ENCODE measurements around the gene EMC6. TPM values are rescaled to one million over a fixed set of nuclear protein-coding genes. Genes with fewer than 3 reads are reported as not detected.

EMC6 gene
- total and polyA plus RNA-seq, 2 of the 13 experiments (the other 11 are each of a cell fraction or from before 2014, with no cell fraction given), result 45.1 to 47.7 TPM

- in situ Hi-C loops (cut with HindIII; ENCODE audit: extremely low pct_ligation_motif_present, low pct_unique_long_range_greater_than_20kb), result no loop called here
- Histone ChIP-seq H2AFZ (ENCODE audit: low read length) (no peak overlapping the region), H3K27me3 (ENCODE audit: control insufficient read depth in 1 of 2, insufficient read depth in 2 of 2, low read length in 2 of 2) (peaks cover 0 to 17% of the 10 kb centered on the region in 2 experiments; a peak in 2 of 5 replicates), H3K36me3 (replicated peaks in 1 of 2; ENCODE audit: control insufficient read depth in 1 of 2, insufficient read depth in 2 of 2, low read length in 2 of 2) (no peaks in the 10 kb centered on the region), H3K27ac (ENCODE audit: extremely low read length, insufficient read depth, low read length) (no peak overlapping the region), H3K4me3 (replicated peaks in 1 of 3; ENCODE audit: insufficient read depth in 1 of 3, low read depth in 2 of 3, low read length in 3 of 3) (no peak overlapping the region), H3K79me2 (ENCODE audit: insufficient read depth, low read length) (no peaks in the 10 kb centered on the region), H3K4me2 (ENCODE audit: low read depth, low read length) (no peak overlapping the region), H4K20me1 (ENCODE audit: insufficient read depth, low read length) (no peaks in the 10 kb centered on the region), H3K4me1 (ENCODE audit: insufficient read depth, low read length) (peaks cover 17% of the 10 kb centered on the region), H3K9ac (ENCODE audit: insufficient read depth, low read depth, low read length) (no peak overlapping the region), H3K9me3 (ENCODE audit: low read length) (no peaks in the 10 kb centered on the region)
- 73% methylated on average over 13 of the region's 16 CpGs for WGBS (ENCODE audit: low lambda C conversion rate)
- DNase-seq (ENCODE audit: low spot score), result no peak
- ATAC-seq, result peak; percentile 17; the same call in 1 of the 3 replicates
- ChIA-PET CTCF (ENCODE audit: low intra/inter-chr PET ratio, low total read pairs) (no interaction called here), POLR2A (interaction anchor here (0.7 kb wide), 1 partner anchor 1180 kb away, joined by 4 read pairs; the partner anchor contains the start of gene METTL16)
- BruUV-seq (replicated peaks), result no TSS peak
- TF ChIP-seq ZNF263 (CRISPR knock-in tag; IDR thresholded peaks at IDR 0.05), result no peak
- peak; percentile 41 for TF ChIP-seq CTCF (CRISPR knock-in tag; IDR thresholded peaks at IDR 0.05)
- TF ChIP-seq ZNF224 (CRISPR knock-in tag; IDR thresholded peaks at IDR 0.05), result no peak
- 0 out of 2 replicates have a peak, but pooled peaks have one; percentile 16 for TF ChIP-seq STAG1 (CRISPR knock-in tag; IDR thresholded peaks at IDR 0.05)
- peak; percentile 9; the same call in 1 of the 2 replicates for TF ChIP-seq ZNF687 (CRISPR knock-in tag; IDR thresholded peaks at IDR 0.05)
- no peak for TF ChIP-seq ZNF275 (CRISPR knock-in tag; IDR thresholded peaks at IDR 0.05; ENCODE audit: borderline replicate concordance)
- no peak for TF ChIP-seq ZNF10 (CRISPR knock-in tag; IDR thresholded peaks at IDR 0.05; ENCODE audit: borderline replicate concordance, low read depth)
- TF ChIP-seq ZBTB38 (CRISPR knock-in tag; IDR thresholded peaks at IDR 0.05), result no peak
- no peak for FAIRE-seq
- intact Hi-C loops (cut with micrococcal nuclease; ENCODE audit: unreplicated experiment), result no loop called here
These were observed 23.0 kb downstream of the EMC6 start for GRCh38 chr17:3691617-3692067.

All from HepG2 (cell line).